ENCODE data around the gene HHIPL1.

- TF ChIP-seq, protein P1, sequence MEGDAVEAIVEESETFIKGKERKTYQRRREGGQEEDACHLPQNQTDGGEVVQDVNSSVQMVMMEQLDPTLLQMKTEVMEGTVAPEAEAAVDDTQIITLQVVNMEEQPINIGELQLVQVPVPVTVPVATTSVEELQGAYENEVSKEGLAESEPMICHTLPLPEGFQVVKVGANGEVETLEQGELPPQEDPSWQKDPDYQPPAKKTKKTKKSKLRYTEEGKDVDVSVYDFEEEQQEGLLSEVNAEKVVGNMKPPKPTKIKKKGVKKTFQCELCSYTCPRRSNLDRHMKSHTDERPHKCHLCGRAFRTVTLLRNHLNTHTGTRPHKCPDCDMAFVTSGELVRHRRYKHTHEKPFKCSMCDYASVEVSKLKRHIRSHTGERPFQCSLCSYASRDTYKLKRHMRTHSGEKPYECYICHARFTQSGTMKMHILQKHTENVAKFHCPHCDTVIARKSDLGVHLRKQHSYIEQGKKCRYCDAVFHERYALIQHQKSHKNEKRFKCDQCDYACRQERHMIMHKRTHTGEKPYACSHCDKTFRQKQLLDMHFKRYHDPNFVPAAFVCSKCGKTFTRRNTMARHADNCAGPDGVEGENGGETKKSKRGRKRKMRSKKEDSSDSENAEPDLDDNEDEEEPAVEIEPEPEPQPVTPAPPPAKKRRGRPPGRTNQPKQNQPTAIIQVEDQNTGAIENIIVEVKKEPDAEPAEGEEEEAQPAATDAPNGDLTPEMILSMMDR (IDR thresholded peaks at IDR 0.05), result no peak
- TF ChIP-seq POLR2A (IDR thresholded peaks at IDR 0.05), result no peak
Measured at GRCh38 chr14:99727096-99727870, 82.4 kb downstream of the HHIPL1 start.
